T-helper 2 cell treated with Interferon-gamma antibody and Interleukin-4, amounts not matched to agents 5 μg/mL and 100 μg/mL, for 36 hours (primary cell): ENCODE data around the gene AFAP1L2.

Experiments used
- DNase-seq: peaks from one replicate; pipeline ENCODE4 v3.0.0; 2021; ENCODE audit warnings: low spot score
- H3K27ac Mint-ChIP-seq: one replicate; pipeline ENCODE4 v1.8.0; 2021; ENCODE audit warnings: mild to moderate bottlenecking, mixed read lengths
- H3K27me3 Mint-ChIP-seq: one replicate; pipeline ENCODE4 v1.8.0; 2021; ENCODE audit warnings: low read depth, mixed read lengths
- H3K36me3 Mint-ChIP-seq: one replicate; pipeline ENCODE4 v1.8.0; 2021; ENCODE audit warnings: low read depth, mixed read lengths
- H3K4me1 Mint-ChIP-seq: one replicate; pipeline ENCODE4 v1.8.0; 2021; ENCODE audit warnings: low read depth, mixed read lengths
- H3K4me3 Mint-ChIP-seq: one replicate; pipeline ENCODE4 v1.8.0; 2022; ENCODE audit warnings: mild to moderate bottlenecking, moderate library complexity, mixed read lengths
- H3K9me3 Mint-ChIP-seq: one replicate; pipeline ENCODE4 v1.8.0; 2021; ENCODE audit warnings: mixed read lengths

Gene AFAP1L2

DNA sequence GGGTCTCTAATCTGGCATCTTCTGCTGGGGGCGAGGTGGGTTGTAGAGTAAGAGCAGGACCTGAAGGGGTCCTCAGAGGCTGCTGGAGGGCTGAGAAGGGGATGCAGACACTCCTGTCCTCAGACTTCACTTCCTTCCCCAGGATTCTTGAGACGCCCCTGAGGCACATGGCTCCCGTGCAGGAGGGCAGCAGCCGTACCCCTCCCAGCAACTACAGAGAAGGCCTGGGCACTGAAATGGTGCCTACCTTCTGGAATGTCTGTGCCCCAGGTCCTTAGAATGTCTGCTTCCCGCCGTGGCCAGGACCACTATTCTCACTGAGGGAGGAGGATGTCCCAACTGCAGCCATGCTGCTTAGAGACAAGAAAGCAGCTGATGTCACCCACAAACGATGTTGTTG is 113.2 kb downstream of the AFAP1L2 start:
- Mint-ChIP-seq H3K4me1 (no peaks in the 10 kb centered on the region), H3K36me3 (peaks cover 8% of the 10 kb centered on the region), H3K4me3 (no peak overlapping the region), H3K27ac (no peak overlapping the region), H3K9me3 (peaks cover 17% of the 10 kb centered on the region), H3K27me3 (no peaks in the 10 kb centered on the region)
- DNase-seq: no peak

- H3K4me3 Mint-ChIP-seq: no peak overlapping the region
- no peak for DNase-seq
- no peaks in the 10 kb centered on the region for H3K4me1 Mint-ChIP-seq
- H3K27me3 Mint-ChIP-seq: no peaks in the 10 kb centered on the region
- peaks cover 8% of the 10 kb centered on the region for H3K9me3 Mint-ChIP-seq
- H3K27ac Mint-ChIP-seq: no peak overlapping the region
- H3K36me3 Mint-ChIP-seq: no peaks in the 10 kb centered on the region
Measured at GRCh38 chr10:114290038-114290437, 114.3 kb downstream of the AFAP1L2 start.

GRCh38 chr10:114289096-114289436 is 115.2 kb downstream of the AFAP1L2 start:
- Mint-ChIP-seq H3K4me3 (no peak overlapping the region), H3K27me3 (no peaks in the 10 kb centered on the region), H3K4me1 (no peaks in the 10 kb centered on the region), H3K36me3 (no peaks in the 10 kb centered on the region), H3K27ac (no peak overlapping the region), H3K9me3 (no peaks in the 10 kb centered on the region)
- no peak for DNase-seq

DNA sequence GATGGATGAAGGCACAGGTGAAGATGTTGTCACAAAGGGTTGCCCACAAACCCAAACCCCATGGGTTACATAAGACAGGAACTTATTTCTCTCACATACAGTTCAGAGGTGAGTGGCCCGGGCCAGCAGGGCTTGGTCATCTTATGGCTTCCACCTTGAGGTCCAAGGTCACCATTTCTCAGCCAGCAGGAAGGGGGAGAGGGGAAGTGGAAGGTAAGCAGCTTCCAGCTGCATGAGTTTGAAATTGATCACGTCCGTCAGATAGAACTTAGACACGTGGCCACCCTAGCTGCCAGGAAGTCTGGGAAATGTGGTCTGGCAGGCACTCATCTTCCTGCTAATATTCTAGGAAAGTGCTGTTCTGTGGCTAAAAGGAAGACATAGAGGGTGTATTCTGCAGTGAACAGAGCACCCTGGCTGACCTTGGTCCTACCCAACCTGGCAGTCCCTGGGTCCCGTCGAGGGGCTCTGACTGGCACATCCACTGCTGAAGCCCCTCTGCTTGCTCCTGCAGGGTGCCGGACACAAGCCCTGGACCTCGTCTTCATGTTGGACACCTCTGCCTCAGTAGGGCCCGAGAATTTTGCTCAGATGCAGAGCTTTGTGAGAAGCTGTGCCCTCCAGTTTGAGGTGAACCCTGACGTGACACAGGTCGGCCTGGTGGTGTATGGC is 115.7 kb downstream of the AFAP1L2 start:
- no peaks in the 10 kb centered on the region for H3K4me1 Mint-ChIP-seq
- H3K27me3 Mint-ChIP-seq: no peaks in the 10 kb centered on the region
- H3K4me3 Mint-ChIP-seq: no peak overlapping the region
- no peak for DNase-seq
- H3K9me3 Mint-ChIP-seq: no peaks in the 10 kb centered on the region
- no peak overlapping the region for H3K27ac Mint-ChIP-seq
- H3K36me3 Mint-ChIP-seq: no peaks in the 10 kb centered on the region

DNA sequence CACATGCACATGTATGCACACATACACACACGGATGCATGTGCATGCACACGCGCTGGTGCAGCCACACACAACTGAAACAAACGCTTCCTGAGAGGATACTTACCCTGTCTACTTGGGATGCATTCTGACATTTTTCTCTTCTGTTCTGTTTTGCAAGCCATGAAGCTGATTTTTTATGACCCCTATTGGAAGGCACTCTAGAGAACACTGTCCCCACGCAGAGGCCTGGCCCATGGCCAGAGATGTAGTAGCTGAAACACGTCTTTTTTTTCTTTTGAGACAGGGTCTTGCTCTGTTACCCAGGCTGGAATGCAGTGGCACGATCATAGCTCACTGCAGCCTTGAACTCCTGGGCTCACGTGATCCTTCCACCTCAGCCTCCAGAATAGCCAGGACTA is 117.4 kb downstream of the AFAP1L2 start:
- H3K4me1 Mint-ChIP-seq: no peaks in the 10 kb centered on the region
- H3K36me3 Mint-ChIP-seq: no peaks in the 10 kb centered on the region
- no peaks in the 10 kb centered on the region for H3K27me3 Mint-ChIP-seq
- H3K4me3 Mint-ChIP-seq: no peak overlapping the region
- H3K27ac Mint-ChIP-seq: no peak overlapping the region
- no peaks in the 10 kb centered on the region for H3K9me3 Mint-ChIP-seq
- DNase-seq: no peak

GRCh38 chr10:114285961-114286441 is 118.3 kb downstream of the AFAP1L2 start:
- H3K4me1 Mint-ChIP-seq: no peaks in the 10 kb centered on the region
- no peak overlapping the region for H3K27ac Mint-ChIP-seq
- H3K4me3 Mint-ChIP-seq: no peak overlapping the region
- DNase-seq: no peak
- H3K36me3 Mint-ChIP-seq: no peaks in the 10 kb centered on the region
- no peaks in the 10 kb centered on the region for H3K27me3 Mint-ChIP-seq
- no peaks in the 10 kb centered on the region for H3K9me3 Mint-ChIP-seq

DNA sequence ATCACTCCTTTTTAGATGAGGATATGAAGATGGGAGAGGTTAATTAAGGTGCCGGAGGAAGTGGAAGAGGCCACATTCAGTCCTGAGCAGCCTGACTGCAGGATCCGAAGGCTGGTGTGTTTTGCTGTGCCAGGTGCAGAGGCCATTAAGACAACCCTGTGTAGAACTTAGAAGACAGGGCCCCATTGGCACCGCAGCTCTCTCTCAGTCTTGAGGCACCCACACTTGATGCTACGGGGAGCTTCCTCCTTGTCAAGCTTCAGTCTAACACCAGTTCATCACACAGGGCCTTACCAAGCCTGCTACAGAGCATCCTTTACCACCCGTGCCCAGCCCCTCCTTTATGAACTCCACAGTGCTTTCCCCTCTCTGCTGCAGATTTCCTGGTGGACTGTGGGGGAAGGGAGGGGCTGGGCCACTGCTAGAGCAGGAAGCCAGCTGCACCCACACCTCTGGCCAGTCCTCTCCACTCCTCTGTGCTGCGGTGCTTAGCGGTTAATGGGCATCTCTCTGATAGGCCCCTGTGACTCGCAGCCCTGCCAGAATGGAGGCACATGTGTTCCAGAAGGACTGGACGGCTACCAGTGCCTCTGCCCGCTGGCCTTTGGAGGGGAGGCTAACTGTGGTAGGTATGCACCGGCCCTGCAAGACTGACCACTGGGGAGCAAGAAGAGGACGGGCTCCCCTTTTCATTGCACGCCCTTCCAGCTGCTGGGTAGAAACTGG is 119.8 kb downstream of the AFAP1L2 start:
- Mint-ChIP-seq H3K27ac (no peak overlapping the region), H3K4me3 (no peak overlapping the region), H3K9me3 (no peaks in the 10 kb centered on the region), H3K27me3 (no peaks in the 10 kb centered on the region), H3K36me3 (no peaks in the 10 kb centered on the region), H3K4me1 (no peaks in the 10 kb centered on the region)
- DNase-seq: no peak

DNA sequence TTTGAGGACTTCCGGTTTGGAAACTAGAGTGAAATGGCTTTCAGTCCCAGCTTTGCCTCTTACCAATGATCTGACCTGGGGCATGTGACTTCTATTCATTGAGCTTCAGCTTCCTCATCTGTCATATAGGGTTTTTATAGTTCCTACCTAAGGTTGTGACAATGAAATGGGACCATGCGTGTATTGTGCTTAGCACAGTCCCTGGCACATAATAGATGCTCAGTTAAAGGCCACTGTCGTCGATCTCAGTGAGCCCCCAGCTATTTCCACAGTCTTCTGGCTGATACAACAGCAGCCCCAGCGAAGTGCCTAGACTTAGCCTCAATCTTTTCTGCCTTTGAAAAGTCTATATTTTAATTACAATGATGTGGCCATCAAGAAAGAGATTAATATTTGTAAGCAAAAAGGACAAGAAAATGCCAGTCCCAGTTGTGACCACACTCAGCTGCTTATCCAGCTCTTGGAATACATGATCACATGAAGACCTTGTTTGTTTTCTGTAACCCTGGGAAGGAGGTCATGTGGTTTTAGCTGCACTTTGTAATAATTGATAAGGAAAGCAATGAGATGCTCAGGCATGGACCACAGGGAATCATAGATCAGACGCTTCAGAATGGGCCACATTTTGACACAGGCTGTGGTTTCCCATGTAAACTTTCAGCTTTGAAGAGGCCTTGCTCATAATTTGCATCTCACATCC is 120.6 kb downstream of the AFAP1L2 start:
- H3K9me3 Mint-ChIP-seq: no peaks in the 10 kb centered on the region
- no peaks in the 10 kb centered on the region for H3K4me1 Mint-ChIP-seq
- no peaks in the 10 kb centered on the region for H3K36me3 Mint-ChIP-seq
- no peak for DNase-seq
- H3K27me3 Mint-ChIP-seq: no peaks in the 10 kb centered on the region
- no peak overlapping the region for H3K4me3 Mint-ChIP-seq
- no peak overlapping the region for H3K27ac Mint-ChIP-seq

GRCh38 chr10:114283091-114283490 is 121.2 kb downstream of the AFAP1L2 start:
- Mint-ChIP-seq H3K27me3 (no peaks in the 10 kb centered on the region), H3K4me1 (no peaks in the 10 kb centered on the region), H3K9me3 (no peaks in the 10 kb centered on the region), H3K4me3 (no peak overlapping the region), H3K27ac (no peak overlapping the region), H3K36me3 (no peaks in the 10 kb centered on the region)
- no peak for DNase-seq

DNA sequence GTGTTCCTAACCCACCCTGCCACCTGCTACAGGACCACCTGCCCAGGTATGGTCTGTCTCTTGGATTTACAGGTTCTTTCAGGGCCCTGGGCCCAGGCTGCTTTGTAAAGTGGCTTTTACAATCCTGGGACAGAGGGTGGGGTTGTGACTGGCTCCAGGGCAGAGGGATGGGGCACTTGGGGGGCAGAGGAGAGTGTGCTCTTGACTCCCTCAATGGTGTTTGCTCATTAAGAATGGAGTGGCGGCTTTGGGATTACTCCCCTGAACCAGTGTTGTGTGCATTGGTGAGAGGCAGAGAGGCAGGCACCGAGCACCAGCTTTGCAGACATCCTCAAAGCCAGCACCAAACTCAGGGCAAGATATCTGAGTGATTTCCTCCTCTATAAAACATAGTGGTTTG is 121.8 kb downstream of the AFAP1L2 start:
- DNase-seq: no peak
- Mint-ChIP-seq H3K4me1 (no peaks in the 10 kb centered on the region), H3K4me3 (no peak overlapping the region), H3K9me3 (no peaks in the 10 kb centered on the region), H3K27me3 (no peaks in the 10 kb centered on the region), H3K27ac (no peak overlapping the region), H3K36me3 (no peaks in the 10 kb centered on the region)

DNA sequence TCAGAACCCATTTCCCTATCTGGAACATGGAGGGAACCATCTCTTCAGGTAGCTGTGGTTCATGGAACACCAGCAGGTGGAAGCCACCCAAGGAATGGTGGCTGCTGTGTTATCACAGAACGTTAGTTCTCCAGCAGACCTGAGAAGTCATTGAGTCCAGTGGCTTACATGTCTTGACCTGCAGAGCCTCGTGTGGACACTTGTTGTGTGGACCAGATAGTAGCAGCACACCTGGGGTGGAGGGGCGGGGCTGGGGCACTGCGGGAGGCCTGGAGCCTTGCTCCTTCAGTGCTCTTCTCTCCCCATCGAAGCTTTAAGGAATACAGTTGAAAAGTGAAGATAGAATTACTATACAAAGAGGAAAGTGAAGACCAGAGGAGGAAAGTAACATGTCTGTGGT is 122.8 kb downstream of the AFAP1L2 start:
- Mint-ChIP-seq H3K27me3 (no peaks in the 10 kb centered on the region), H3K27ac (no peak overlapping the region), H3K9me3 (no peaks in the 10 kb centered on the region), H3K4me3 (no peak overlapping the region), H3K36me3 (no peaks in the 10 kb centered on the region), H3K4me1 (no peaks in the 10 kb centered on the region)
- DNase-seq: no peak

GRCh38 chr10:114281006-114281405 is 123.3 kb downstream of the AFAP1L2 start:
- no peaks in the 10 kb centered on the region for H3K36me3 Mint-ChIP-seq
- no peak overlapping the region for H3K4me3 Mint-ChIP-seq
- no peak overlapping the region for H3K27ac Mint-ChIP-seq
- no peaks in the 10 kb centered on the region for H3K9me3 Mint-ChIP-seq
- H3K4me1 Mint-ChIP-seq: no peaks in the 10 kb centered on the region
- no peak for DNase-seq
- H3K27me3 Mint-ChIP-seq: no peaks in the 10 kb centered on the region

GRCh38 chr10:114279901-114280644 is 124.2 kb downstream of the AFAP1L2 start:
- Mint-ChIP-seq H3K36me3 (no peaks in the 10 kb centered on the region), H3K27ac (no peak overlapping the region), H3K9me3 (no peaks in the 10 kb centered on the region), H3K27me3 (no peaks in the 10 kb centered on the region), H3K4me3 (no peak overlapping the region), H3K4me1 (no peaks in the 10 kb centered on the region)
- no peak for DNase-seq

GRCh38 chr10:114279289-114279688 is 125.0 kb downstream of the AFAP1L2 start:
- no peak for DNase-seq
- no peaks in the 10 kb centered on the region for H3K27me3 Mint-ChIP-seq
- H3K27ac Mint-ChIP-seq: no peak overlapping the region
- no peaks in the 10 kb centered on the region for H3K4me1 Mint-ChIP-seq
- H3K36me3 Mint-ChIP-seq: no peaks in the 10 kb centered on the region
- H3K9me3 Mint-ChIP-seq: no peaks in the 10 kb centered on the region
- H3K4me3 Mint-ChIP-seq: no peak overlapping the region
